Body of pancreas (tissue), 4 donors: ENCODE data around the gene TMPRSS13. TPM values are rescaled to one million over a fixed set of nuclear protein-coding genes. Genes with fewer than 3 reads are reported as not detected.

Experiments used
- ATAC-seq: fragments of 150-250 bp; one replicate; pipeline ENCODE4 v1.9.1; 2016
- DNase-seq, 4 donors: peaks; one replicate each; pipeline ENCODE4 v3.0.0-alpha.2; 2019
- H3K27ac ChIP-seq, 4 donors: fragments of 200-600 bp; sonication (generic); 1 replicate in 3 of 4; 2 replicates in 1 of 4; pipeline versions ENCODE4 v1.5.1 to v1.6.1; 2016 to 2019; ENCODE audit warnings: mild to moderate bottlenecking in 1 of 4, mixed read lengths in 1 of 4, moderate library complexity in 1 of 4
- H3K27me3 ChIP-seq, 2 donors: fragments of 200-600 bp; sonication (generic); one replicate each; pipeline ENCODE4 v1.6.0; 2016; ENCODE audit warnings: mild to moderate bottlenecking in 1 of 2
- H3K36me3 ChIP-seq, 2 donors: fragments of 200-600 bp; sonication (generic); replicated peaks in 1 of 2; 2 replicates each; pipeline ENCODE4 v1.5.1; 2016; ENCODE audit warnings: low read depth in 2 of 2; ENCODE audit not compliant: insufficient read depth in 1 of 2
- H3K4me1 ChIP-seq: fragments of 200-600 bp; sonication (generic); one replicate; pipeline ENCODE4 v1.6.0; 2016
- H3K4me3 ChIP-seq, 2 donors: fragments of 200-600 bp; sonication (generic); 1 replicate in 1 of 2; 2 replicates in 1 of 2; pipeline ENCODE4 v1.5.1; 2016 to 2019
- H3K9me3 ChIP-seq, 3 donors: fragments of 200-600 bp; sonication (generic); 1 replicate in 2 of 3; 2 replicates in 1 of 3; pipeline ENCODE4 v1.5.1; 2016
- CTCF ChIP-seq, 7 experiments: fragments of 450-650 bp in 4 of 7; fragments of 200-600 bp in 3 of 7; sonication (generic) in 3 of 7; IDR thresholded peaks; one replicate each; pipeline ENCODE4 v1.5.1; 2016 to 2019; ENCODE audit warnings: antibody characterized with exemption in 7 of 7
- POLR2A ChIP-seq, 3 donors: fragments of 450-650 bp; IDR thresholded peaks; one replicate each; pipeline ENCODE4 v1.6.1; 2016; ENCODE audit warnings: antibody characterized with exemption in 3 of 3, mild to moderate bottlenecking in 2 of 3
- WGBS, 2 donors: methylation state at CpG; one replicate each; pipeline ENCODE4 v1.1.5; 2017; 5-methylcytosine and 5-hydroxymethylcytosine counted together
- intact Hi-C: fragments of 100-400 bp; cut with DNase I; formaldehyde crosslinking; loops from one replicate; pipeline ENCODE4 v1.15.1; 2023
- total RNA-seq, 2 donors: library from RNA; depleted of rRNA; stranded (reverse); fragments of >200 nt; gene quantifications; one replicate each; pipeline ENCODE4 v1.1.0, GENCODE V29; 2016

TMPRSS13 gene
- total RNA-seq, 2 donors from 2014 or later, result 1.6 to 4.9 TPM

DNA sequence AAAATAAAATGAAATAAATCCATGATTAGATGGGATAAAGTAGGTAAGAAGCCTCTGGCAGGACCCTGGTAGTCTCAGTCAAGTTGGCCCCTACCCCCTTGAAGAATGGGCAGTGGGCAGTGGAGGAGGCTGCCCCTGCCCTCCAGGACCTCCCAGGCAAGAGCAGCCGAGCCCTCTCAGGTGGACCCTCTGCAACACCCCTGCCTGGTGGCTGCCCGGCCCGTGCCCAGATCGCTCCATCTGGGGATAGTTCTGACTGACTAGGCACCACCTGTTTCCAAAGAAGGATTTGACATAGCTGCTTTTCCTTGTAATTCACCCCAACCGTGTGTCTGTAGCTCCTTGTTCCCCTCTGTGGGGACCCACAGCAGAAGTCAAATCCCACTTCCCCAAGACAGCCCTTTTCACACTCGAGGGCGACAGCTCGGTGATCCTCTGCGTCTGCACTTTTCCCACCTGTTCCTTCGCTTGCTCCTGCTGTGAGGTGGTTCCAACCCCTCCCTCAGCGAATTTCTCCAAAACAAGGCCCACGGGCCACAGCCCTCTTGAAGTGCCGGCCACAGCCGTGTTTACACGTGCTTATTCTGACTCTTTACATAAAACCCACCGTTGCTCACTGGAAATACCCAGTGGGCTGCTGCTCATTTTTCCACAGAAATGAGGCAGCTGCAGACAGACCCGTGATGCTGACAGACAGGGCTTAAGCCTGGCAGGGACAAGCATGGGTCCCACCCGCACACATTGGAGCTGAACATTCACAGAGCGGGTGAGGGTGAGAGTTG, 5.5 kb upstream of the TMPRSS13 start:
- TF ChIP-seq CTCF (IDR thresholded peaks at IDR 0.05) (no peak), POLR2A (IDR thresholded peaks at IDR 0.05) (no peak)
- no peaks in the 10 kb centered on the region for H3K36me3 ChIP-seq
- WGBS, 2 donors, result 77 to 88% methylated on average over 18 to 19 of the region's 19 CpGs
- H3K4me3 ChIP-seq, result no peak overlapping the region
- no peak overlapping the region for H3K27ac ChIP-seq
- peaks cover 2% of the 10 kb centered on the region for H3K4me1 ChIP-seq
- intact Hi-C loops, result no loop called here
- H3K27me3 ChIP-seq, result no peaks in the 10 kb centered on the region
- H3K9me3 ChIP-seq, result no peaks in the 10 kb centered on the region
- no peak for DNase-seq
- no peak for ATAC-seq

- H3K4me1 ChIP-seq, result peaks cover 9% of the 10 kb centered on the region
- H3K36me3 ChIP-seq, result no peaks in the 10 kb centered on the region
- ATAC-seq (no peak), DNase-seq (no peak)
- TF ChIP-seq POLR2A (IDR thresholded peaks at IDR 0.05), result no peak
- no peak for TF ChIP-seq CTCF (IDR thresholded peaks at IDR 0.05)
- H3K27me3 ChIP-seq, result no peaks in the 10 kb centered on the region
- intact Hi-C loops, result no loop called here
- H3K9me3 ChIP-seq, result no peaks in the 10 kb centered on the region
- 54 to 70% methylated on average over 3 to 5 of the region's 5 CpGs for WGBS, 2 donors
- no peak overlapping the region for H3K27ac ChIP-seq
- no peak overlapping the region for H3K4me3 ChIP-seq
Observed at GRCh38 chr11:117933930-117934329, 4.7 kb upstream of the TMPRSS13 start.

DNA sequence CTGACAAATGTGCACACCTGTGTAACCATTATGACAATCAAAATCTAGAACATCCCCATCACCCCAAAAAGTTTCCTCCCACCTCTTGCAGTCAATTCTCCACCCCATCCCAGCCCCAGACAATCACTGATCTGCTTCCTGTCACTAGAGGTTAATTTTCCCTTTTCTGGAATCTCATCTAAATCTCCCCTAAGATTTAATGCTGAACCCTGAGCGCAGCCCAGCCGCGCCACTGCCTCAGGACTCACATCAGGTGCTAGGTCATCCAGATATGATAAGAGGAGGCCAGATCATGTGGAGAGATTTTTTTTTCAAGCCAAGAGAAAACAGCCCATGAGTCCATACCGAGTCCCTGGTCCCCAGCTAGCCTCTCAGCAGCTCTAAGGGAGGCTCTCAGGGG, 4.3 kb upstream of the TMPRSS13 start:
- H3K4me3 ChIP-seq, result no peak overlapping the region
- no peak overlapping the region for H3K27ac ChIP-seq
- no peaks in the 10 kb centered on the region for H3K27me3 ChIP-seq
- ATAC-seq, result no peak
- DNase-seq, result no peak
- H3K9me3 ChIP-seq, result no peaks in the 10 kb centered on the region
- peaks cover 12% of the 10 kb centered on the region for H3K4me1 ChIP-seq
- intact Hi-C loops, result no loop called here
- no peak for TF ChIP-seq POLR2A (IDR thresholded peaks at IDR 0.05)
- no peak for TF ChIP-seq CTCF (IDR thresholded peaks at IDR 0.05)
- no peaks in the 10 kb centered on the region for H3K36me3 ChIP-seq
- 65 to 76% methylated on average over 4 of the region's 4 CpGs for WGBS, 2 donors

- intact Hi-C loops, result no loop called here
- Histone ChIP-seq H3K4me3 (no peak overlapping the region), H3K36me3 (no peaks in the 10 kb centered on the region), H3K27me3 (no peaks in the 10 kb centered on the region), H3K9me3 (no peaks in the 10 kb centered on the region), H3K4me1 (peaks cover 12% of the 10 kb centered on the region), H3K27ac (no peak overlapping the region)
- 71 to 77% methylated on average over 3 of the region's 3 CpGs for WGBS, 2 donors
- TF ChIP-seq POLR2A (IDR thresholded peaks at IDR 0.05) (no peak), CTCF (IDR thresholded peaks at IDR 0.05) (no peak)
- DNase-seq (no peak), ATAC-seq (no peak)
Observed at GRCh38 chr11:117932947-117933346, 3.7 kb upstream of the TMPRSS13 start.

DNA sequence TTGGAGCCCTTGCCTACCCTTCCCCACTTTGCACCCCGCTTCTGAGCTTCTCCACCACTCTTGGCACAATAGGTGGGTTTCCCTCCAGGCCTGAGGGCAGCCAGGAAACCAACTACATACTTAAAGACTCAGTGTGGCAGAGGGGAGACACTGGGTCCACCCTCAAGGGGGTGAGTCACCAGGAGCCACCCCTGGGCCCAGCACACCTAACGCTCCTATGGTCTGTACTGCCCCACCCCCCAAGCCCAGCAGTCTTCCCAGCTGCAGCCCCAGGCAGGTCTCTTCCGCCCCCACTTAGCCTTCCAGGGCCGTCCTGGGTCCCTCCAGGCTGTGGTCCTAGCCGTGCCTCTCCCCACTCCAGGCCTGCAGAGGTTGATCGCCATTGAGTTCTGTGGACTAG, 3.2 kb upstream of the TMPRSS13 start:
- WGBS, 2 donors, result 89 to 95% methylated on average over 6 of the region's 6 CpGs
- Histone ChIP-seq H3K27me3 (no peaks in the 10 kb centered on the region), H3K4me3 (no peak overlapping the region), H3K27ac (no peak overlapping the region), H3K36me3 (no peaks in the 10 kb centered on the region), H3K9me3 (no peaks in the 10 kb centered on the region), H3K4me1 (peaks cover 12% of the 10 kb centered on the region)
- TF ChIP-seq POLR2A (IDR thresholded peaks at IDR 0.05) (no peak), CTCF (IDR thresholded peaks at IDR 0.05) (no peak)
- DNase-seq, result no peak
- intact Hi-C loops, result no loop called here
- ATAC-seq, result no peak
